Stimulated activated CD8-positive, alpha-beta memory T cell treated with anti-CD3 and anti-CD28 coated beads, Interleukin-12 subunit alpha, Interleukin-12 subunit beta, amount 100 ng/mL, for 24 hours (primary cell): ENCODE measurements around the gene PRKCH.

ENCODE experiments used
- DNase-seq: peaks from one replicate; pipeline ENCODE4 v3.0.0-alpha.2; 2020; ENCODE audit errors: extremely low read depth

The PRKCH gene

DNA sequence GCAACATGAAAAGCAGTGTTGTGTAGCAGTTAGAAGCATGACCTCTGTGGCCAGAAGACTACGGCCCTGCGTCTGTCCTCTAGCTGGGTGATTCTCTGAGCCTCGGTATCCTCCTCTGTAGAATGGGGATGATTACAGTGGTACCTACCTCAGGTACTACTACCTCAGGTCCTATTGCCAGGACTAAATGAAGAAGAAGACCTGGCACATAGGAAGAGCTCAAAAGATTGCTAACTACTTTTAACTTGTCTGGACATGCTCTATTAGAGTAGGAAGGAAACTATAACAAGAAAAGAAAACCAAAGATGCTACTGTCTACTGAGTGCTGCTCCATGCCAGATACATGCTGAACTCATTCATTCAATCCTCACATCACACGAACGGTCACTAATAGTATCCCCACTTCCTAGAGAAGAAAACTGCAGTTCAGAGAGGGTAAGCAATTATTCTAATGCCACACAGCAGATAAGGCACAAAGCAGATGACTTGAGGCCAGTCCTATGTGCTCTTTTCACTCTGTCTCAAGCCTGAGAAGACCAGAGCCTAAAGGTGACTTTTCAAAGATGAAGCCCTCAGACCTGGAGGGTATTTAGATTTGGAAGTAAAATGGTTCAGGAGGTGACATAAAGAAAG lies 265.8 kb downstream of the PRKCH start:
- no peak for DNase-seq

DNA sequence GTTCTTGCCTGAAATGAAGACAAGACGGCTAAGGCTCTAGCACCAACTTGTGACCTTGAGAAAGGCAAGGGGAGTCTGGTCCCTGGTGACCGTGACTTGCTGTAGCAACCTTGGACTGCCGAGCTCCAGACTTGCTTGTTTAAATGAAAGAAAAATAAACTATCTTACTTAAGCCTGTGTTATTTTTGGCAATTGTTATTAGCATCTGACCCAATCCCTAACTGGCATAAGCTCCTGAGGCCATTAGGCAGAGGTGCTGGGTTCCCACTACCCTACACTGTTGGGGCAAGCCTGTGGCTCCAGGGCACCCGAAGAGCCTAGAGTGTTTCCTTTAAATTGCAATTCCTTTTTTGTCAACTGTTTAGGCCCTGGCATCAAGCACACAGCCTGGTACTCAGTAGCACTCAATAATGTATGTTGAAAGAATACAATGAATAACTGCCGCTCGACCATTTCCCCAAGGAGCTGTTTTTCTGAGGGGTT lies 267.1 kb downstream of the PRKCH start:
- no peak for DNase-seq

DNA sequence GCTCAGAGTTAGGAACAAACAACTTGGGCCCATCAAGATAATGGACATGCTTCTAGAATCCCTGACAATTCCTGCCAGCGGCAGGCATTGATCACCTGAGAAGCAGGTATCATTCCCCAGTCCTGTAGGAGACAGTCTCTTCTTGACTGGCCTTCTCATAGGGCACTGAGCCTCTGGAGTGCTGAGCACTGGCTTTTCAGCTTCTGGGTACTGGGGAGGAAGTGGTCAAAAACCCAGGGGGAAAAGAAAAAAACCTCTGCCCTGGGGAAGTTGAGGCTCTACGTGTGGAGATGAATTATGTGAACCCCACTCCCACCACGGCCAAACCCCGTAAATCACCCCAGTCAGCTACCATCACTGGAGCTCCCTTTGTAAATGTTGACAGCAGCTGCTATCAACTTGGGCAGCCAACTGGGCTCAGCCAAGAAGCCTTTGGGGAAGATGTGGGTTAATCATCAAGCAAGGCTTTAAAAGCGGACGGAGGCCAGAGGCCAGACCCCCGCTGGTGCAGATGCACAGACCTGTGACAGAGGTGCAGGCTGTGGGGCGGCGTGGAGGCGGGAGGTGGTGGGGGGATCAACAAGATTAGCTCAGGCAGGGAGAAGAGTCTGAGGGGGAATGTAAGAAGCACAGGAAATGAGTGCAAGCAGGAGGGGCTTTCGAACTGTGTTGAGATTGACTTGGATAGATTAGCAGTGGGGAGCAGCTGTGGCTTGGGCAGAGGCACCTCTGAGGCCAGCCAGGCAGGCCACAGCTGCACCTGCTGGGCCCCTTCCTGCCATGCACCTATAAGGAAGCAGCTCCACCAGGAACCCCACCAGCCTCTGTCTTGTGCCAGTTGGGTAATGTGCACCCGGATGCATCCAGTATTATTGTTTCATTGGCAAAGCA lies 268.6 kb downstream of the PRKCH start:
- no peak for DNase-seq

DNA sequence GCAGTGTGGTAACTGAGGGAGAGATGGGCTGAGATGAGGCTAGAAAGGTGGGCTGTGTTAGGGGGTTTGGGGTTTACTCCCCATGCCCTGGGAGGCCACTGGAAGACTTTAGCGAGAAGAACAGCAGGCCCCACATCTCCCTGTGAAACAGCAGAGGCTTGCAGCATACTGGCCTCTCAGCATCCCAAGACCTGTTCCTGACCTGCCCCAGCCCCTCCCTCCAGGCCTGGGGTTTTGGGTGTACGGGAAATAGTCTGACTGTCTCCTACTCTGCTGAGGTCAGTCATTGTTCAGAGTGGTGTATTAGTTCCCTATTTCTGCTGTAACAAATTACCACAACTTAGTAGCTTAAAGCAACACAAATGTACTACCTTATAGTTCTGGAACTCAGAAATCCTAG lies 270.5 kb downstream of the PRKCH start:
- DNase-seq: no peak

DNA sequence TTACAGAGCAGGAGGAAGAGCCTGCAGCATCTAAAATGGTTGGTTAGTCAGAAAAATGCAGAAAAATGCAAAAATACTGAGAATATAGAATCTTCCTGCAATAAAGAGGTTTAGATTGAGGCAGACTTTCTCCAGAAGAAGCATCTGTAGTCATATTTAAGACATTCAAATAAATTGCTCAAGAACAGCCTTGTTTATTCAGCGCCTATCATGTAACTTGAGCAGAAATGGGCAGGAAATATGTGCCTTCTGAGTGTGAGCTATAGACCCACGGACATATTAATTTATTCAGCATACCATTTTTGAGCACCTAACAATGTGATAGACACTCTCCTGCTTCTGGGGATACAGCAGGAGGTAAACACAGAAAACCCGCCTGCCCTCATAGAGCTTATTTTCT lies 272.0 kb downstream of the PRKCH start:
- no peak for DNase-seq

DNA sequence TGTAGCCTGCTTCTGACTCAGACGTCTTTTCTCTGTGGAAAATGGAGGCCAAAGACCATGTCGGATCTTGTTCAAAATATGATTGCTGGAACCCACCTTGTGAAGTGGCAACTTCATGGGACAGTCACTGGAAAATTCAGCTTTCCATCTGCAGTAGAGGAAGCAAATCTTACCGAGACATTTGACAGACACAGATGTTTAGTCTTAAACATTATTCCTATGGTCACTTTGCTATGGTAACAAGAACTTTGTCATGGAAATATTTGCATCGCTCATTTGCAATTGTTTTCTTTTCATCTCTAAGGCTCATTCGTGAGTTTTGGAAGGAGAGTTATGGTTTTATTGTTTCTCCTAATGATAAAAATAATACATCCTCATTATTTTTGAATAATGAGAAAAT lies 275.6 kb downstream of the PRKCH start:
- DNase-seq: no peak

DNA sequence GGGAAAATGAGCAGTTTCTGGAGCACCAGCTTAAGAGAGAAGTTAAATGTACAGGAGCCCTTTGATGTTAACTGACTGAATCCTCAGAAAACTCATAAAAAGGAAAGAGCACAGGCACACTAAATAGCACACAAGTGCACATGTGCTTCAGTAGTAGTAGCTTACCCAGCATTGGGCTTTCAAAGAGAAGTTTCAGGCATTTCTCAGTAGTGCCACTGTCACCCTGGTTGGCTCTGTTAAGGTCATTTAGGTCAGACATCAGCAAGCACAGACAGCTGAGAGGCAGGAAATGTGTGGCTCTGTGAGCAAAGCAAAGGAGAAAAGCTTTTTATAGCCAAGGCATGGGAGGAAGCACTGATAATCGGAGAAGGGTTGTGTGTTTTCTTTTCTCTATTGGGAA lies 277.6 kb downstream of the PRKCH start:
- DNase-seq: no peak

DNA sequence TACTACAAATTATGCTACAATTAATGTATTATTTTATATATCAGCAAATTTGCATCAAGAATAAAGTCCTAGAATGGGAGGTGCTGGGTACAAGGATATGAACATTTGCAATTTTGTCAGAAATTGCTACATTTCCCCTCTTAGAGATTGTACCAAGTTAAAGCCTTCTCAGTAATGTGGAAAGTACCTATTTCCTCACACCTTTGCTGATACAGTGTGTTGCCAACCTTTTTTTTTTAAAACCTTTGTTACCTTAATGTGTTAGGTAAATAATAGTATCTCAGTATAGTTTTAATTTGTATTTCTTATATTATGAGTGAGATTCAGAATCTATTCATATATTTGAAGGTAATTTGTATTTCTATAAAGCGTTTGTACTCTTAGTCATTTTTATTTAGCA lies 278.6 kb downstream of the PRKCH start:
- no peak for DNase-seq
